Osteoblast (primary cell): Measurements from ENCODE around the gene PPP6R3. TPM values are rescaled to one million over a fixed set of nuclear protein-coding genes. Genes with fewer than 3 reads are reported as not detected.

ENCODE experiments used
- DNase-seq: peaks from one replicate; pipeline ENCODE4 v3.0.0; 2011; ENCODE audit warnings: low spot score, mixed read lengths; ENCODE audit not compliant: insufficient read length; ENCODE audit errors: missing footprints
- H2AFZ ChIP-seq: 2 replicates; pipeline ENCODE4 v1.6.0; 2011; ENCODE audit warnings: mild to moderate bottlenecking, low read length
- H3K27ac ChIP-seq: 2 replicates; pipeline ENCODE4 v1.5.1; 2011; ENCODE audit warnings: mild to moderate bottlenecking, low read depth, low read length, moderate library complexity
- H3K27me3 ChIP-seq: 2 replicates; pipeline ENCODE4 v1.6.0; 2012; ENCODE audit warnings: mild to moderate bottlenecking, control low read depth, inconsistent platforms, low read length, moderate library complexity; ENCODE audit not compliant: insufficient read depth
- H3K36me3 ChIP-seq: 2 replicates; pipeline ENCODE4 v1.5.1; 2011; ENCODE audit warnings: mild to moderate bottlenecking, low read length, control low read depth, moderate library complexity; ENCODE audit not compliant: insufficient read depth
- H3K4me1 ChIP-seq: 2 replicates; pipeline ENCODE4 v1.5.1; 2011; ENCODE audit warnings: mild to moderate bottlenecking, low read length, control low read depth, moderate library complexity; ENCODE audit not compliant: insufficient read depth
- H3K4me2 ChIP-seq: 2 replicates; pipeline ENCODE4 v1.6.0; 2011; ENCODE audit warnings: mild to moderate bottlenecking, low read length; ENCODE audit not compliant: insufficient read depth
- H3K4me3 ChIP-seq: fragments of 200-600 bp; sonication (generic); 3 replicates; pipeline ENCODE4 v1.5.1; 2012; ENCODE audit warnings: mild to moderate bottlenecking, low read length, inconsistent platforms; ENCODE audit not compliant: insufficient read depth
- H3K79me2 ChIP-seq: 2 replicates; pipeline ENCODE4 v1.6.0; 2012; ENCODE audit warnings: mild to moderate bottlenecking, low read length, control low read depth, inconsistent platforms; ENCODE audit not compliant: insufficient read depth
- H3K9me3 ChIP-seq: 2 replicates; pipeline ENCODE4 v1.5.1; 2011; ENCODE audit warnings: low read depth, low read length, control low read depth
- H4K20me1 ChIP-seq: 2 replicates; pipeline ENCODE4 v1.6.0; 2012; ENCODE audit warnings: mild to moderate bottlenecking, low read length, control low read depth; ENCODE audit not compliant: insufficient read depth
- CTCF ChIP-seq: IDR thresholded peaks from 2 replicates; pipeline ENCODE4 v1.5.1; 2011; ENCODE audit warnings: mild to moderate bottlenecking, low read depth, low read length, moderate library complexity; ENCODE audit errors: extremely low read depth
- total RNA-seq: library from RNA; depleted of rRNA; stranded (reverse); fragments of >200 nt; gene quantifications from 2 replicates; pipeline ENCODE4 v1.2.3, GENCODE V29; 2012

The PPP6R3 gene
- total RNA-seq, 1 donor, result 131 TPM

- TF ChIP-seq CTCF, result no peak
- Histone ChIP-seq H3K27ac (no peak overlapping the region), H3K79me2 (peaks cover 35% of the 10 kb centered on the region), H3K4me2 (no peak overlapping the region), H2AFZ (no peak overlapping the region), H3K4me1 (no peaks in the 10 kb centered on the region), H4K20me1 (peaks cover 11% of the 10 kb centered on the region), H3K27me3 (no peaks in the 10 kb centered on the region), H3K36me3 (peaks cover 63% of the 10 kb centered on the region), H3K9me3 (no peaks in the 10 kb centered on the region), H3K4me3 (no peak overlapping the region)
- no peak for DNase-seq
Observed at GRCh38 chr11:68567553-68567952, 107.0 kb downstream of the PPP6R3 start.

DNA sequence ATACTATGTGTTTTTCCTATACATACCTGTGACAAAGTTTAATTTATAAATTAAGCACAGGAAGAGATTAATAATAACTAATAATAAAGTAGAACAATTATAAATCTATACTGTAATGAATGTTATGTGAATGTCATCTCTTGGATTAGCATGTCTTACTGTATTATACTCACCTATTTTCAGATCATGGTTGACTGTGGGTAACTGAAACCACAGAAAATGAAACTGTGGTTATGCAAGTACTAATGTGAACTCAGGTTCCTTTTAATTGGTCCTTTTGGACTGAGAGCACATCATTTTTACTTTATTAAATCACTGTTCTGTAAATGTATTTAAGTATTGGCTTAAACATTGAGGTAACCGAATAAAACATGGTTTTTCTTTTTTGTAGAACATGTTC is 108.8 kb downstream of the PPP6R3 start:
- peaks cover 41% of the 10 kb centered on the region for H3K79me2 ChIP-seq
- H3K4me3 ChIP-seq, result no peak overlapping the region
- no peak overlapping the region for H2AFZ ChIP-seq
- H3K27me3 ChIP-seq, result no peaks in the 10 kb centered on the region
- no peak overlapping the region for H3K4me2 ChIP-seq
- H3K4me1 ChIP-seq, result peaks cover 6% of the 10 kb centered on the region
- no peaks in the 10 kb centered on the region for H3K9me3 ChIP-seq
- DNase-seq, result no peak
- no peak for TF ChIP-seq CTCF
- H3K27ac ChIP-seq, result no peak overlapping the region
- peaks cover 57% of the 10 kb centered on the region for H3K36me3 ChIP-seq
- H4K20me1 ChIP-seq, result peaks cover 13% of the 10 kb centered on the region

- peaks cover 48% of the 10 kb centered on the region for H3K79me2 ChIP-seq
- no peaks in the 10 kb centered on the region for H3K9me3 ChIP-seq
- no peak for TF ChIP-seq CTCF
- no peak for DNase-seq
- peaks cover 54% of the 10 kb centered on the region for H3K36me3 ChIP-seq
- H3K27me3 ChIP-seq, result no peaks in the 10 kb centered on the region
- peaks cover 11% of the 10 kb centered on the region for H4K20me1 ChIP-seq
- no peak overlapping the region for H3K4me3 ChIP-seq
- H3K4me1 ChIP-seq, result peaks cover 6% of the 10 kb centered on the region
- no peak overlapping the region for H3K27ac ChIP-seq
- no peak overlapping the region for H3K4me2 ChIP-seq
- no peak overlapping the region for H2AFZ ChIP-seq
Observed at GRCh38 chr11:68570691-68571090, 110.1 kb downstream of the PPP6R3 start.

DNA sequence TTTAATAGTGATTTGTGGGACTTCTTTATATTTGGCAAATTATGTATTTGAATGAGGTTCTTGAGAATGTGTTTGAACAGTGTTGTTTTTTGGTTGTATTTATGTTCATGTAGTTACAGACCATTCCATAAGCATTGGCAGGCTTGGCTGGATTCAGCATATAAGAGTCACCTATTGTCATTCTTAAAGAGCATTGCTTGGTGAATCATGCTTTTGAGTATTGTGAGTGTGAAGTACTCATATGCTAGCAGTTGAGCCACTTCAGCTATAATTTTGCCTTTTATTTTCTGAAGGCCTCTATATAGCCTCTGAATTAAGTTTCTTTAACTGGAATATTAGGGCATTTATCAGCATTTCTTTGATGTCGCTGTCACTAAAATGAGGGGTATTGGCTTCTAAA is 113.8 kb downstream of the PPP6R3 start:
- H3K79me2 ChIP-seq, result peaks cover 43% of the 10 kb centered on the region
- no peaks in the 10 kb centered on the region for H3K9me3 ChIP-seq
- H2AFZ ChIP-seq, result no peak overlapping the region
- no peak overlapping the region for H3K4me3 ChIP-seq
- no peaks in the 10 kb centered on the region for H3K27me3 ChIP-seq
- H4K20me1 ChIP-seq, result peaks cover 9% of the 10 kb centered on the region
- peak; percentile 68 for DNase-seq
- no peak for TF ChIP-seq CTCF
- H3K4me1 ChIP-seq, result peaks cover 6% of the 10 kb centered on the region
- peaks cover 63% of the 10 kb centered on the region for H3K36me3 ChIP-seq
- peak overlapping the region; percentile 52 for H3K27ac ChIP-seq
- H3K4me2 ChIP-seq, result no peak overlapping the region
